T-helper 2 cell treated with Interferon-gamma antibody and Interleukin-4, amounts not matched to agents 5 μg/mL and 100 μg/mL, for 36 hours (primary cell): Measurements from ENCODE around the gene RRM1.

Source experiments
- DNase-seq: peaks from one replicate; pipeline ENCODE4 v3.0.0; 2021; ENCODE audit warnings: low spot score
- H3K27ac Mint-ChIP-seq: one replicate; pipeline ENCODE4 v1.8.0; 2021; ENCODE audit warnings: mild to moderate bottlenecking, mixed read lengths
- H3K27me3 Mint-ChIP-seq: one replicate; pipeline ENCODE4 v1.8.0; 2021; ENCODE audit warnings: low read depth, mixed read lengths
- H3K36me3 Mint-ChIP-seq: one replicate; pipeline ENCODE4 v1.8.0; 2021; ENCODE audit warnings: low read depth, mixed read lengths
- H3K4me1 Mint-ChIP-seq: one replicate; pipeline ENCODE4 v1.8.0; 2021; ENCODE audit warnings: low read depth, mixed read lengths
- H3K4me3 Mint-ChIP-seq: one replicate; pipeline ENCODE4 v1.8.0; 2022; ENCODE audit warnings: mild to moderate bottlenecking, moderate library complexity, mixed read lengths
- H3K9me3 Mint-ChIP-seq: one replicate; pipeline ENCODE4 v1.8.0; 2021; ENCODE audit warnings: mixed read lengths

The RRM1 gene

GRCh38 chr11:4065601-4066377 is 28.8 kb upstream of the RRM1 start:
- Mint-ChIP-seq H3K4me1 (peaks cover 28% of the 10 kb centered on the region), H3K27ac (no peak overlapping the region)

GRCh38 chr11:4066910-4067309 is 27.7 kb upstream of the RRM1 start:
- Mint-ChIP-seq H3K4me1 (peaks cover 28% of the 10 kb centered on the region), H3K4me3 (no peak overlapping the region), H3K9me3 (no peaks in the 10 kb centered on the region), H3K27ac (no peak overlapping the region), H3K36me3 (peaks cover 21% of the 10 kb centered on the region), H3K27me3 (no peaks in the 10 kb centered on the region)
- DNase-seq: no peak

More at GRCh38 chr11:4065601-4066377, 28.8 kb upstream of the RRM1 start:
- Mint-ChIP-seq H3K4me3 (no peak overlapping the region), H3K27me3 (no peaks in the 10 kb centered on the region), H3K9me3 (no peaks in the 10 kb centered on the region), H3K36me3 (peaks cover 20% of the 10 kb centered on the region)
- no peak for DNase-seq

- no peaks in the 10 kb centered on the region for H3K27me3 Mint-ChIP-seq
- peak overlapping the region; percentile 33 for H3K27ac Mint-ChIP-seq
- H3K4me3 Mint-ChIP-seq: no peak overlapping the region
- peaks cover 24% of the 10 kb centered on the region for H3K36me3 Mint-ChIP-seq
- H3K4me1 Mint-ChIP-seq: peaks cover 37% of the 10 kb centered on the region
- no peaks in the 10 kb centered on the region for H3K9me3 Mint-ChIP-seq
- no peak for DNase-seq
Measured at GRCh38 chr11:4068962-4069361, 25.6 kb upstream of the RRM1 start.

GRCh38 chr11:4071325-4071724 is 23.3 kb upstream of the RRM1 start:
- Mint-ChIP-seq H3K4me3 (no peak overlapping the region), H3K36me3 (peaks cover 26% of the 10 kb centered on the region), H3K4me1 (peaks cover 32% of the 10 kb centered on the region), H3K9me3 (no peaks in the 10 kb centered on the region), H3K27ac (no peak overlapping the region), H3K27me3 (no peaks in the 10 kb centered on the region)
- DNase-seq: no peak

- peaks cover 30% of the 10 kb centered on the region for H3K4me1 Mint-ChIP-seq
- no peaks in the 10 kb centered on the region for H3K9me3 Mint-ChIP-seq
- no peak overlapping the region for H3K27ac Mint-ChIP-seq
- no peak overlapping the region for H3K4me3 Mint-ChIP-seq
- no peaks in the 10 kb centered on the region for H3K27me3 Mint-ChIP-seq
- peaks cover 28% of the 10 kb centered on the region for H3K36me3 Mint-ChIP-seq
- no peak for DNase-seq
Measured at GRCh38 chr11:4071914-4072313, 22.7 kb upstream of the RRM1 start.

- H3K9me3 Mint-ChIP-seq: no peaks in the 10 kb centered on the region
- H3K36me3 Mint-ChIP-seq: peaks cover 29% of the 10 kb centered on the region
- no peak overlapping the region for H3K4me3 Mint-ChIP-seq
- H3K27ac Mint-ChIP-seq: no peak overlapping the region
- DNase-seq: peak; percentile 36
- peaks cover 28% of the 10 kb centered on the region for H3K4me1 Mint-ChIP-seq
- H3K27me3 Mint-ChIP-seq: no peaks in the 10 kb centered on the region
Measured at GRCh38 chr11:4072668-4073285, 21.8 kb upstream of the RRM1 start.

- H3K4me1 Mint-ChIP-seq: peaks cover 15% of the 10 kb centered on the region
- peaks cover 28% of the 10 kb centered on the region for H3K36me3 Mint-ChIP-seq
Measured at GRCh38 chr11:4074266-4074665, 20.3 kb upstream of the RRM1 start.

GRCh38 chr11:4076774-4077173 is 17.8 kb upstream of the RRM1 start:
- H3K27ac Mint-ChIP-seq: no peak overlapping the region
- no peak overlapping the region for H3K4me3 Mint-ChIP-seq
- H3K4me1 Mint-ChIP-seq: peaks cover 11% of the 10 kb centered on the region
- no peaks in the 10 kb centered on the region for H3K27me3 Mint-ChIP-seq
- H3K36me3 Mint-ChIP-seq: peaks cover 24% of the 10 kb centered on the region
- no peak for DNase-seq
- no peaks in the 10 kb centered on the region for H3K9me3 Mint-ChIP-seq

More at GRCh38 chr11:4074266-4074665, 20.3 kb upstream of the RRM1 start:
- Mint-ChIP-seq H3K27ac (no peak overlapping the region), H3K27me3 (no peaks in the 10 kb centered on the region), H3K4me3 (no peak overlapping the region), H3K9me3 (no peaks in the 10 kb centered on the region)
- DNase-seq: no peak

- H3K27ac Mint-ChIP-seq: peak overlapping the region; percentile 0
- no peak overlapping the region for H3K4me3 Mint-ChIP-seq
- DNase-seq: no peak
- peaks cover 8% of the 10 kb centered on the region for H3K4me1 Mint-ChIP-seq
- H3K27me3 Mint-ChIP-seq: no peaks in the 10 kb centered on the region
- H3K36me3 Mint-ChIP-seq: peaks cover 46% of the 10 kb centered on the region
- H3K9me3 Mint-ChIP-seq: no peaks in the 10 kb centered on the region
Measured at GRCh38 chr11:4083198-4083597, 11.4 kb upstream of the RRM1 start.

GRCh38 chr11:4084406-4085125 is 10.0 kb upstream of the RRM1 start:
- Mint-ChIP-seq H3K4me3 (no peak overlapping the region), H3K4me1 (peaks cover 14% of the 10 kb centered on the region), H3K27ac (no peak overlapping the region), H3K36me3 (peaks cover 54% of the 10 kb centered on the region), H3K9me3 (no peaks in the 10 kb centered on the region), H3K27me3 (no peaks in the 10 kb centered on the region)
- DNase-seq: no peak

GRCh38 chr11:4085575-4085974 is 9.0 kb upstream of the RRM1 start:
- H3K36me3 Mint-ChIP-seq: peaks cover 58% of the 10 kb centered on the region
- DNase-seq: no peak
- no peaks in the 10 kb centered on the region for H3K27me3 Mint-ChIP-seq
- H3K4me3 Mint-ChIP-seq: no peak overlapping the region
- H3K4me1 Mint-ChIP-seq: peaks cover 24% of the 10 kb centered on the region
- H3K9me3 Mint-ChIP-seq: no peaks in the 10 kb centered on the region
- no peak overlapping the region for H3K27ac Mint-ChIP-seq

GRCh38 chr11:4086575-4087353 is 7.8 kb upstream of the RRM1 start:
- Mint-ChIP-seq H3K4me1 (peaks cover 35% of the 10 kb centered on the region), H3K36me3 (peaks cover 64% of the 10 kb centered on the region), H3K27me3 (no peaks in the 10 kb centered on the region), H3K9me3 (no peaks in the 10 kb centered on the region), H3K27ac (peak overlapping the region; percentile 56), H3K4me3 (no peak overlapping the region)
- DNase-seq: no peak

GRCh38 chr11:4087551-4087950 is 7.0 kb upstream of the RRM1 start:
- Mint-ChIP-seq H3K4me1 (peaks cover 43% of the 10 kb centered on the region), H3K27ac (peak overlapping the region; percentile 56), H3K27me3 (no peaks in the 10 kb centered on the region), H3K36me3 (peaks cover 70% of the 10 kb centered on the region), H3K9me3 (no peaks in the 10 kb centered on the region), H3K4me3 (no peak overlapping the region)
- no peak for DNase-seq
